Endometrium (tissue), 2 donors: ENCODE results near the gene TIAL1.
A peak's percentile ranks its signal among the peaks of the same experiment; 100 is the strongest.
"Not testable (repeated sequence)": the region's sequence is repeated elsewhere in the genome, so short reads cannot be mapped to it uniquely, and the experiment has no call there.

Experiments
- FAIRE-seq: peaks from 2 replicates; lab custom pipeline; 2012; peaks lifted over from hg19 to GRCh38; lab: Jason Lieb, UNC
- donor health status: control.
- donor health status: control.

Gene TIAL1

GRCh38 chr10:119596537-119597404 is at the start of gene TIAL1:
Gene TIAL1, minus strand, starts transcription at chr10:119596964. Its CDS starts 499 bp downstream, at chr10:119596465.
- peak; percentile 99 for FAIRE-seq

- FAIRE-seq = no peak
Measured at GRCh38 chr10:119644994-119645393, 48.2 kb upstream of the TIAL1 start.

GRCh38 chr10:119644205-119644814 is 47.5 kb upstream of the TIAL1 start:
- FAIRE-seq = no peak

- no peak for FAIRE-seq
Measured at GRCh38 chr10:119643306-119644204, 46.8 kb upstream of the TIAL1 start.

- no peak for FAIRE-seq
Measured at GRCh38 chr10:119642556-119643111, 45.9 kb upstream of the TIAL1 start.

GRCh38 chr10:119640875-119641526 is 44.2 kb upstream of the TIAL1 start:
- FAIRE-seq = no peak

GRCh38 chr10:119640384-119640783 is 43.6 kb upstream of the TIAL1 start:
- FAIRE-seq = no peak

- no peak for FAIRE-seq
Measured at GRCh38 chr10:119638982-119639381, 42.2 kb upstream of the TIAL1 start.

- FAIRE-seq = no peak
Measured at GRCh38 chr10:119637631-119638030, 40.9 kb upstream of the TIAL1 start.

- FAIRE-seq = no peak
Measured at GRCh38 chr10:119634219-119634544, 37.4 kb upstream of the TIAL1 start.

- peak; percentile 96 for FAIRE-seq
Measured at GRCh38 chr10:119633538-119634218, 36.9 kb upstream of the TIAL1 start.

GRCh38 chr10:119630300-119630699 is 33.5 kb upstream of the TIAL1 start:
- FAIRE-seq = no peak

GRCh38 chr10:119625570-119626280 is 29.0 kb upstream of the TIAL1 start:
- FAIRE-seq = no peak

- FAIRE-seq = no peak
Measured at GRCh38 chr10:119621078-119621384, 24.3 kb upstream of the TIAL1 start.

- no peak for FAIRE-seq
Measured at GRCh38 chr10:119620241-119621077, 23.7 kb upstream of the TIAL1 start.

- not testable (repeated sequence) for FAIRE-seq
Measured at GRCh38 chr10:119619811-119620210, 23.0 kb upstream of the TIAL1 start.

- FAIRE-seq = no peak
Measured at GRCh38 chr10:119619215-119619614, 22.5 kb upstream of the TIAL1 start.

- no peak for FAIRE-seq
Measured at GRCh38 chr10:119616882-119617570, 20.3 kb upstream of the TIAL1 start.

GRCh38 chr10:119614686-119615085 is 17.9 kb upstream of the TIAL1 start:
- no peak for FAIRE-seq
